Measurements from ENCODE around the gene RNH1.

The RNH1 gene

GRCh38 chr11:491358-491757 is 15.7 kb downstream of the RNH1 start:
- Histone ChIP-seq H2AK5ac (ENCODE audit: low read length) (no peak overlapping the region), H3K4me1 (ENCODE audit: control insufficient read depth, low read depth, low read length) (no peaks in the 10 kb centered on the region), H3K4me3 (ENCODE audit: low read length) (no peak overlapping the region)

GRCh38 chr11:490930-491260 is 16.1 kb downstream of the RNH1 start:
- H3K18ac ChIP-seq (ENCODE audit: low read length) = no peak overlapping the region
- H3K4me1 ChIP-seq (ENCODE audit: control insufficient read depth, low read depth, low read length) = no peaks in the 10 kb centered on the region
- H4K8ac ChIP-seq (ENCODE audit: low read depth, low read length) = no peak overlapping the region

More at GRCh38 chr11:491358-491757, 15.7 kb downstream of the RNH1 start:
- Histone ChIP-seq H3K36me3 (ENCODE audit: control insufficient read depth, insufficient read depth, low read length) (peaks cover 2% of the 10 kb centered on the region), H3K18ac (ENCODE audit: low read length) (no peak overlapping the region), H3K79me1 (ENCODE audit: low read length) (peaks cover 2% of the 10 kb centered on the region), H3K79me2 (ENCODE audit: control insufficient read depth, insufficient read depth, low read length) (no peaks in the 10 kb centered on the region), H3K4me2 (ENCODE audit: low read length) (no peak overlapping the region), H3K27me3 (ENCODE audit: insufficient read depth, low read length, poor library complexity) (no peaks in the 10 kb centered on the region), H3K23ac (ENCODE audit: low read length) (no peak overlapping the region), H2BK5ac (ENCODE audit: low read length) (no peak overlapping the region), H3K9ac (ENCODE audit: low read length) (no peak overlapping the region), H4K8ac (ENCODE audit: low read depth, low read length) (no peak overlapping the region), H3K4ac (ENCODE audit: low read depth, low read length) (no peak overlapping the region), H2BK120ac (ENCODE audit: low read depth, low read length) (no peak overlapping the region), H3K56ac (ENCODE audit: low read length) (no peak overlapping the region), H4K5ac (ENCODE audit: low read length) (no peak overlapping the region), H2BK15ac (replicated peaks; ENCODE audit: low read depth) (no peak overlapping the region), H3K27ac (ENCODE audit: low read depth, low read length) (no peak overlapping the region)
- no CpG with 5 or more reads among the region's 7 CpGs for WGBS (ENCODE audit: extremely low coverage, insufficient coverage, low lambda C conversion rate)
- DNase-seq = no peak

GRCh38 chr11:490186-490929 is 16.7 kb downstream of the RNH1 start:
- Histone ChIP-seq H3K18ac (ENCODE audit: low read length) (no peak overlapping the region), H2BK120ac (ENCODE audit: low read depth, low read length) (no peak overlapping the region), H3K4me3 (ENCODE audit: low read length) (no peak overlapping the region), H3K9ac (ENCODE audit: low read length) (no peak overlapping the region), H3K23ac (ENCODE audit: low read length) (no peak overlapping the region), H3K4me2 (ENCODE audit: low read length) (no peak overlapping the region), H2BK15ac (replicated peaks; ENCODE audit: low read depth) (no peak overlapping the region), H4K5ac (ENCODE audit: low read length) (no peak overlapping the region), H3K36me3 (ENCODE audit: control insufficient read depth, insufficient read depth, low read length) (peaks cover 2% of the 10 kb centered on the region), H3K4me1 (ENCODE audit: control insufficient read depth, low read depth, low read length) (no peaks in the 10 kb centered on the region), H3K56ac (ENCODE audit: low read length) (no peak overlapping the region), H3K79me1 (ENCODE audit: low read length) (peaks cover 2% of the 10 kb centered on the region), H2BK5ac (ENCODE audit: low read length) (no peak overlapping the region), H4K8ac (ENCODE audit: low read depth, low read length) (no peak overlapping the region), H3K27ac (ENCODE audit: low read depth, low read length) (no peak overlapping the region), H3K4ac (ENCODE audit: low read depth, low read length) (no peak overlapping the region), H2AK5ac (ENCODE audit: low read length) (no peak overlapping the region), H3K27me3 (ENCODE audit: insufficient read depth, low read length, poor library complexity) (no peaks in the 10 kb centered on the region), H3K79me2 (ENCODE audit: control insufficient read depth, insufficient read depth, low read length) (no peaks in the 10 kb centered on the region)
- WGBS (ENCODE audit: extremely low coverage, insufficient coverage, low lambda C conversion rate) = no CpG with 5 or more reads among the region's 38 CpGs
- no peak for DNase-seq

More at GRCh38 chr11:490930-491260, 16.1 kb downstream of the RNH1 start:
- Histone ChIP-seq H3K27ac (ENCODE audit: low read depth, low read length) (no peak overlapping the region), H3K9ac (ENCODE audit: low read length) (no peak overlapping the region), H3K4me3 (ENCODE audit: low read length) (no peak overlapping the region), H3K4ac (ENCODE audit: low read depth, low read length) (no peak overlapping the region), H3K4me2 (ENCODE audit: low read length) (no peak overlapping the region), H2BK120ac (ENCODE audit: low read depth, low read length) (no peak overlapping the region), H2AK5ac (ENCODE audit: low read length) (no peak overlapping the region), H3K36me3 (ENCODE audit: control insufficient read depth, insufficient read depth, low read length) (peaks cover 2% of the 10 kb centered on the region), H2BK5ac (ENCODE audit: low read length) (no peak overlapping the region), H2BK15ac (replicated peaks; ENCODE audit: low read depth) (no peak overlapping the region), H3K27me3 (ENCODE audit: insufficient read depth, low read length, poor library complexity) (no peaks in the 10 kb centered on the region), H3K23ac (ENCODE audit: low read length) (no peak overlapping the region), H4K5ac (ENCODE audit: low read length) (no peak overlapping the region), H3K79me1 (ENCODE audit: low read length) (peaks cover 2% of the 10 kb centered on the region), H3K79me2 (ENCODE audit: control insufficient read depth, insufficient read depth, low read length) (no peaks in the 10 kb centered on the region), H3K56ac (ENCODE audit: low read length) (no peak overlapping the region)
- no CpG with 5 or more reads among the region's 15 CpGs for WGBS (ENCODE audit: extremely low coverage, insufficient coverage, low lambda C conversion rate)
- DNase-seq = no peak

- Histone ChIP-seq H3K4ac (ENCODE audit: low read depth, low read length) (no peak overlapping the region), H3K27ac (ENCODE audit: low read depth, low read length) (no peak overlapping the region), H3K36me3 (ENCODE audit: control insufficient read depth, insufficient read depth, low read length) (peaks cover under 1% of the 10 kb centered on the region), H3K9ac (ENCODE audit: low read length) (no peak overlapping the region), H3K18ac (ENCODE audit: low read length) (no peak overlapping the region), H4K8ac (ENCODE audit: low read depth, low read length) (no peak overlapping the region), H2AK5ac (ENCODE audit: low read length) (no peak overlapping the region), H3K27me3 (ENCODE audit: insufficient read depth, low read length, poor library complexity) (no peaks in the 10 kb centered on the region), H3K23ac (ENCODE audit: low read length) (no peak overlapping the region), H4K5ac (ENCODE audit: low read length) (no peak overlapping the region), H2BK5ac (ENCODE audit: low read length) (no peak overlapping the region), H3K4me3 (ENCODE audit: low read length) (no peak overlapping the region), H3K4me2 (ENCODE audit: low read length) (no peak overlapping the region), H3K4me1 (ENCODE audit: control insufficient read depth, low read depth, low read length) (no peaks in the 10 kb centered on the region), H3K56ac (ENCODE audit: low read length) (no peak overlapping the region), H3K79me2 (ENCODE audit: control insufficient read depth, insufficient read depth, low read length) (no peaks in the 10 kb centered on the region), H2BK15ac (replicated peaks; ENCODE audit: low read depth) (no peak overlapping the region), H2BK120ac (ENCODE audit: low read depth, low read length) (no peak overlapping the region), H3K79me1 (ENCODE audit: low read length) (peaks cover 2% of the 10 kb centered on the region)
- no CpG with 5 or more reads among the region's 37 CpGs for WGBS (ENCODE audit: extremely low coverage, insufficient coverage, low lambda C conversion rate)
- no peak for DNase-seq
These were observed 17.3 kb downstream of the RNH1 start for GRCh38 chr11:489610-490185.

- H2AK5ac ChIP-seq (ENCODE audit: low read length) = no peak overlapping the region
These were observed 18.1 kb downstream of the RNH1 start for GRCh38 chr11:488992-489391.

More at GRCh38 chr11:488992-489391, 18.1 kb downstream of the RNH1 start:
- Histone ChIP-seq H3K36me3 (ENCODE audit: control insufficient read depth, insufficient read depth, low read length) (no peaks in the 10 kb centered on the region), H3K4me1 (ENCODE audit: control insufficient read depth, low read depth, low read length) (no peaks in the 10 kb centered on the region), H3K56ac (ENCODE audit: low read length) (no peak overlapping the region), H4K8ac (ENCODE audit: low read depth, low read length) (no peak overlapping the region), H3K27me3 (ENCODE audit: insufficient read depth, low read length, poor library complexity) (no peaks in the 10 kb centered on the region), H3K4ac (ENCODE audit: low read depth, low read length) (no peak overlapping the region), H2BK5ac (ENCODE audit: low read length) (no peak overlapping the region), H3K4me2 (ENCODE audit: low read length) (no peak overlapping the region), H3K79me1 (ENCODE audit: low read length) (peaks cover 6% of the 10 kb centered on the region), H3K23ac (ENCODE audit: low read length) (no peak overlapping the region), H3K9ac (ENCODE audit: low read length) (no peak overlapping the region), H3K4me3 (ENCODE audit: low read length) (no peak overlapping the region), H2BK15ac (replicated peaks; ENCODE audit: low read depth) (no peak overlapping the region), H4K5ac (ENCODE audit: low read length) (no peak overlapping the region), H3K79me2 (ENCODE audit: control insufficient read depth, insufficient read depth, low read length) (peaks cover 4% of the 10 kb centered on the region), H3K27ac (ENCODE audit: low read depth, low read length) (no peak overlapping the region), H2BK120ac (ENCODE audit: low read depth, low read length) (no peak overlapping the region), H3K18ac (ENCODE audit: low read length) (no peak overlapping the region)
- no CpG with 5 or more reads among the region's 19 CpGs for WGBS (ENCODE audit: extremely low coverage, insufficient coverage, low lambda C conversion rate)
- DNase-seq = no peak
